GM10266 (cell line): Measurements from ENCODE around the gene GTF2H4.

Source experiments
- DNase-seq: peaks from one replicate; pipeline ENCODE4 v3.0.0; 2012; ENCODE audit errors: extremely low spot score
- TF ChIP-seq, protein P1 (sequence below): IDR thresholded peaks from 2 replicates; pipeline ENCODE4 v1.5.1; 2012; ENCODE audit warnings: mild to moderate bottlenecking, low read depth; ENCODE audit not compliant: control insufficient read depth, insufficient read depth; ENCODE audit errors: missing control alignments

Gene GTF2H4

DNA sequence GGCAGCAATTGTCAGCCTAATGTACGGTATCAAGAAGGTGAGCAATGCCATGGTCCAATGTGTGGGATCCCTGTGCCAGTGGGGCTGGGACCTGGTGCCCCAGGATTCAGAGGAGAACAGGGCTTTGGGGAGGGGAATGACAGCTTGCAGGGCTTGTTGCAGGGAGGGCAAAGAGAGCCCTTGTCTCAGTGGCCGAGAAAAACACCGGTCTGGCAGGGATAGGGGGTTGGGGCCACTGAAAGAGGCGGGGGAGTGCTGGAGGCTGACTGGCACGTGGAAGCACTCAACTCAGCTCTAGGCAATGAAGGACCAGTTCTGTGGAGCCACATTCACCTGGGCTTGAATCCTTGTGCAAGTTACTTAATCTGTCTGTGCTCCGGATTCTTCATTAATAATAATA lies 29.3 kb downstream of the GTF2H4 start:
- TF ChIP-seq, protein P1, sequence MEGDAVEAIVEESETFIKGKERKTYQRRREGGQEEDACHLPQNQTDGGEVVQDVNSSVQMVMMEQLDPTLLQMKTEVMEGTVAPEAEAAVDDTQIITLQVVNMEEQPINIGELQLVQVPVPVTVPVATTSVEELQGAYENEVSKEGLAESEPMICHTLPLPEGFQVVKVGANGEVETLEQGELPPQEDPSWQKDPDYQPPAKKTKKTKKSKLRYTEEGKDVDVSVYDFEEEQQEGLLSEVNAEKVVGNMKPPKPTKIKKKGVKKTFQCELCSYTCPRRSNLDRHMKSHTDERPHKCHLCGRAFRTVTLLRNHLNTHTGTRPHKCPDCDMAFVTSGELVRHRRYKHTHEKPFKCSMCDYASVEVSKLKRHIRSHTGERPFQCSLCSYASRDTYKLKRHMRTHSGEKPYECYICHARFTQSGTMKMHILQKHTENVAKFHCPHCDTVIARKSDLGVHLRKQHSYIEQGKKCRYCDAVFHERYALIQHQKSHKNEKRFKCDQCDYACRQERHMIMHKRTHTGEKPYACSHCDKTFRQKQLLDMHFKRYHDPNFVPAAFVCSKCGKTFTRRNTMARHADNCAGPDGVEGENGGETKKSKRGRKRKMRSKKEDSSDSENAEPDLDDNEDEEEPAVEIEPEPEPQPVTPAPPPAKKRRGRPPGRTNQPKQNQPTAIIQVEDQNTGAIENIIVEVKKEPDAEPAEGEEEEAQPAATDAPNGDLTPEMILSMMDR, result no peak
- no peak for DNase-seq

DNA sequence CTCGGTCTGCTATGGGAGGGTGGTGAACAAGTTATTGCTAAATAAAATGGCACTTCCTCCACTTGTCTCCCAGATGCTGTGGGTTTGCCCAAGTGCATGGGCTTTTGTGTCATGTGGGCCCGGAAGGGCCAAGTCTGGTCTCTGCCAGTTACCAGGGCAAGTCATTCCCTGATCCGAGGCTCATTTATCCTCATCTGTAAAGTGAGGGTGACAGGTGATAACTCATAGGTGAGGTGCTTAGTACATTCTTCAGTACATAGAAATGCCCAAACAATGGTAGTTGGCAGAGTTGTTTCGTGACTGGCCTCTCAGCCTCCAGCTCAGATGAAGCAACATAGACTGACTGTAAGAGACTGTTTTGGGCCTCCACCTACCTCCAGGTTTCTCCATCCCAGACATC lies 30.7 kb downstream of the GTF2H4 start:
- TF ChIP-seq, protein P1, result no peak

DNA sequence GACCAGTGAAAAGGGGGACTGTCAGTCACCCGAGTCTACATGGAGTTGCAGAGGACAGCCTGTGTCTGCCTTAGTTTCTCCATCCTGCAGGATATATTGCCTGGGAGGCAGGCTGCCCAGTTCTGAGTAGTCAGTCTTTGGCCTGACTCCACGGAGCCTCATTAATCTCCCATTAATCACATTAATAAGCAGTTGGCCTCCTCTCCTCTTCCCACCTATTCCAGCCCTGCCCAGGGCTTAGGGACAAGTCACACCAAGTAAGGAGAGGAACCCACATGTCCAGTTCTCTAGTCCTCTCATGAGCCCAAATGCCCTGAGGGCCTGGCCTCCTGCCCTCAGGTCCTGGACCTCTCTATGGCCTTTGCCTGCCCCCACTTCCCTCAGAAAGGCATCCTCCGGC lies 31.5 kb downstream of the GTF2H4 start:
- DNase-seq, result no peak
- TF ChIP-seq, protein P1, result no peak

More for the DNA sequence above, 30.7 kb downstream of the GTF2H4 start:
- no peak for DNase-seq

DNA sequence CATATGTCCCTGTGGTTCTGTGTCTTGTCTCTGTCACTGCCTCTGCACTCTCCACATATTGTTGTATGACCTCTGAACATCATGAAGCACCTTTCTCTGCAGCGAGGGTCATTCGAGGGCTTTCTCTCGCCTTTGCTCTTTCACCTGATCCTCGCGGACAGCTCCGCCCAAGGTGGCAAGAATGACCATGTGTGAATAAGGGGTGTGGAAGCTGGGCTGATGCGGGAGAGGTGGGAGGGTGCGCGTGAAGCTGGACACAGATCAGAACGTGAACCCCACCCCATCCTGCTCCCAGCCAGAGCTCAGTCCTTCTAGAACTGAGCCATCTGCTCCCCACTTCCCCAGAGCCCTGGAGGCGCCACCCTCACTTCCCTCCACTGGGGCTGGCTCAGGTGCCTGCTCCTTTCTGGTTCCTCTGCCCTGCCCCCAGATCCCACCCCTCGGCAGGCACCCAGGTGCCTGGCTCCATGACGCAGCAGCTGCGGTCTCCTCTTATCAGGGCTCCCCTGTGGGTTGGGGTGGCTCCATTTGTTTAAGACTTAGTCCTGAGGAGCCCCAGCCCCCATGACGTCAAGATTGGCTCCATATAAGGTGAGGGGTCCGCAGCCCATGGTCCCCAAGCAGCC lies 32.5 kb downstream of the GTF2H4 start, which contains the start of gene MUCL3:
MUCL3 (plus strand) TSS at position 613 of the 626 bp plus-strand sequence. CDS start 27 bp downstream, outside the sequence.
- TF ChIP-seq, protein P1, result no peak
- DNase-seq, result no peak

DNA sequence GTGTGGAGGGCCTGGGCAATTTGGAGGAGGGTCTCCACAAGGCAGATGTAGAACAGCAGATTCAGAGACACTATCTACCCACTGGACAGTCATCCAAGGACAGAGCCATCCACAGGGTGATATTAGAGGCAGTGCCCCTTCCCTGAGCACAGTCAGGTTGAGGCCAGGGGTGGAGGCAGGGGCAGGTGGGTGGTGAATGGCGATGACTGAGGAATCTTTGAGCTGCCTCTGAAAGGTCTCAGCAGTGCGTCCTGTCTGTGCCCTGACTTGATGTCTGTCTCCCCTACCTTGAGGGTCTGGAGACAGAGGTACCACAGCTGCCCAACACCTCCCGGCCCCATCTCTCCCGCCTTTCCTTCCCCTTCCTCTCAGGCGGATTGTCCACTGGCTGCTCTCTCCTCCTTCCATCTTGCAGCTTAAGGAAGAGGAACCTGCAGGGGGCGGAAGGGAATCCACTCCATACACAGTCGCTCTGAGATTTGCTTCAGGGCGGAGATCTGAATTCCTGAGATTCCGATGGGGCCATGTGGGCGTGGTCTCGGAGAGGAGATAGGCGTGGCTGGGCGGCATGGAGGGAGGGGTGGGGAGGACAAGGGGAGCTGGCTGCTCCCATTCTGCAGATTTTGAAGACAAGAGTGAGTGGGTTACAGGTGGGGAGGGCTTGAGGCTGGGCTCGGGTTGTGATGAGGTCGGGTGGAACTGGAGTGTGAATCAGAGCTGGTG lies 34.5 kb downstream of the GTF2H4 start:
- no peak for DNase-seq
- TF ChIP-seq, protein P1, result no peak

DNA sequence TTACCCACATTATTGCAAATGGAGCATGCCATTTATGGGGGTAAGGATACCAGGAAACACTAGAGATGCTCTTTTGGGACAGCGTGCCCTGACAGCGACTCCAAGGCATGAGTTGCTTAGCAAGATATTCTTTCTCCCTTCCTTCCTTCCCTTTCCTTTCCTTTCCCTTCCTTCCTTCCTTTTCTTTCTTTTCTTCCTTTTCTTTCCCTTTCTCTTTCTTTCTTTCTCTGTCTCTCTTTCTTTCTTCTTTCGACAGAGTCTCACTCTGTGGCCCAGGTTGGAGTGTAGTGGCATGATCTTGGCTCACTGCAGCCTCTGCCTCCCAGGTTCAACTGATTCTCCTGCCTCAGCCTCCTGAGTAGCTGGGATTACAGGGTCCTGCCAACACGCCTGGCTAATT lies 36.0 kb downstream of the GTF2H4 start:
- TF ChIP-seq, protein P1, result no peak
- DNase-seq, result no peak

DNA sequence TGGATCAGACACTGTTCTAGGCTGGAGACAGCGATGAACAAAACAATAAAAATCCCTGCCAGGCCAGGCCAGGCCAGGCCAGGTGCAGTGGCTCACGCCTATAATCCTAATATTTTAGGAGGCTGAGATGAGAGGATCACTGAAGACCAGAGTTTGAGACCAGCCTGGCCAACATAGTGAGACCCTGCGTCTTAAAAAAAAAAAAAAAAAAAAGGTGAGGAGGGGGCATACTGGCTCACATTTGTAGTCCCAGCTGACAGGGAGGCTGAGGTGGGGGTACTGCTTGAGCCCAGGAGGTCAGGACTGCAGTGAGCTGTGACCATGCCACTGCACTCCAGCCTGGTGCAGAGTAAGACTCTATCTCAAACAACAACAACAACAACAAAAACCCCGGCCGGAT lies 37.3 kb downstream of the GTF2H4 start:
- TF ChIP-seq, protein P1, result no peak
- DNase-seq, result no peak
